ENCODE measurements around the gene ERFL. TPM values are rescaled to one million over a fixed set of nuclear protein-coding genes. Genes with fewer than 3 reads are reported as not detected.

The ERFL gene
- total and polyA plus RNA-seq, 2 of the 8 experiments (the other 6 are each of a cell fraction or from before 2014, with no cell fraction given) = 0.12 TPM; not detected in 1

DNA sequence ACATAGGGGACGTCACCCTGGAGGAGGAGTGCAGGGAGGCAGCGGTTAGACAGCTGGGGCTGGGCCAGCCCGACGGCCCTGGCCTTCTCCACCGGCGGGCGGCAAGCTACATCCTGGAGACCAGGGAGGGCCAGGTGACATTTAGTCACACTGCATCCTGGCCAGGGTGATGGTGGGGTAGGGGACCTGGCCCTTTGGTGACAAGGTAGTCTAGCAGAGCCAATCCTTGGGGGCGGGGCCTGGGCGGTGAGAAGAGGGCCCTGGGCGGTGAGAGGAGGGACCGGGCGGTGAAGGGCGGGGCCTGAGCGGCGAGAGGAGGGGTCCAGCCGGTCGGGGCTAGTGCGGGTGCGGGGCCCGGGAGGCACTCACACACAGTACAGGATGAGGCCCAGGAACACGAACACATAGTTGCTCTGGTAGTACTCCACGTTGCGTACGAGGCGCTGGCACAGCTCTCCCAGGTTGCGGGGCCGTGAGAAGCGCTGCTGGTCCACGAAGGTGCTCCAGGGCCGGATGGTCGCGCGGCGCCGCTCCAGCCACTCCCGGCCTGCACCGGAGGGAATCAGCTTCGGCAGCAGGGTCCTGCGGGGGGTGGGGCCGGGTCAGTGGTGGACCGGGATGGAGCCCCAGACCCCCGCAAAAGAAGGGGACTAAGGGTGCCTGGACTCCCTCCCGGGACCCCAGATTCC lies 30.3 kb upstream of the ERFL start:
- Histone ChIP-seq H3K4me3 (ENCODE audit: extremely low read depth in 1 of 4, insufficient read depth in 2 of 4, low read depth in 3 of 4, low read length in 4 of 4) (peak overlapping the region; percentile 81 to 92 (median 86)), H2BK12ac (ENCODE audit: low read depth, low read length) (no peak overlapping the region; the same call in 1 of the 2 replicates), H3K4me2 (ENCODE audit: insufficient read depth in 1 of 2, low read depth in 2 of 2, low read length in 2 of 2) (peak overlapping the region; percentile 69 to 93), H3K4me1 (replicated peaks in 1 of 4; ENCODE audit: control insufficient read depth in 3 of 4, insufficient read depth in 4 of 4, low read length in 3 of 4) (peaks cover 3 to 10% (median 6%) of the 10 kb centered on the region in 4 experiments), H3K18ac (ENCODE audit: extremely low read depth, low read length) (peak overlapping the region; percentile 52), H2BK20ac (ENCODE audit: low read length) (no peak overlapping the region), H2BK5ac (ENCODE audit: low read depth, low read length) (peak overlapping the region; percentile 18; the same call in 1 of the 2 replicates), H2AK5ac (ENCODE audit: low read depth, low read length) (no peak overlapping the region), H3K14ac (ENCODE audit: insufficient read length) (no peak overlapping the region), H3K9me3 (ENCODE audit: insufficient read depth in 2 of 2, low read depth in 1 of 2, low read length in 1 of 2) (no peaks in the 10 kb centered on the region), H3K36me3 (ENCODE audit: control insufficient read depth in 2 of 4, insufficient read depth in 4 of 4, low read length in 3 of 4) (peaks cover 0 to 5% (median 0%) of the 10 kb centered on the region in 4 experiments; a peak in 2 of 8 replicates), H4K5ac (ENCODE audit: insufficient read length, low read depth, low read length) (peak overlapping the region; percentile 8), H4K91ac (replicated peaks; ENCODE audit: insufficient read length, low read length) (peak overlapping the region; percentile 11), H2BK15ac (ENCODE audit: low read length) (no peak overlapping the region), H3K27me3 (replicated peaks in 1 of 4; ENCODE audit: control insufficient read depth in 3 of 4, extremely low read depth in 1 of 4, insufficient read depth in 3 of 4, low read length in 3 of 4) (no peaks in the 10 kb centered on the region), H3K56ac (replicated peaks; ENCODE audit: insufficient read length, low read depth, low read length) (peak overlapping the region; percentile 21), H3K79me1 (ENCODE audit: low read depth, low read length) (no peaks in the 10 kb centered on the region), H4K8ac (ENCODE audit: extremely low read depth, insufficient read depth, low read length) (peak overlapping the region; percentile 96), H3K9ac (replicated peaks in 1 of 4; ENCODE audit: extremely low read depth in 1 of 4, low read depth in 3 of 4, low read length in 3 of 4) (peak overlapping the region; percentile 56 to 95 (median 73)), H2BK120ac (replicated peaks; ENCODE audit: low read depth, low read length) (no peak overlapping the region), H3K79me2 (ENCODE audit: control insufficient read depth in 1 of 2, insufficient read depth in 2 of 2, low read length in 2 of 2) (no peaks in the 10 kb centered on the region), H2AFZ (ENCODE audit: low read length) (peak overlapping the region; percentile 78; the same call in 1 of the 2 replicates), H3K4ac (replicated peaks; ENCODE audit: insufficient read length, low read depth, low read length) (no peak overlapping the region), H3K27ac (ENCODE audit: low read depth, low read length) (peak overlapping the region; percentile 77; the same call in 1 of the 2 replicates), H4K20me1 (replicated peaks in 1 of 2; ENCODE audit: control insufficient read depth in 1 of 2, insufficient read depth in 2 of 2, low read length in 2 of 2) (no peaks in the 10 kb centered on the region), H3K23ac (ENCODE audit: insufficient read length) (no peak overlapping the region), H3K23me2 (ENCODE audit: low read depth, low read length) (peaks cover 2% of the 10 kb centered on the region; the same call in 1 of the 2 replicates)
- DNase-seq (ENCODE audit: low read depth in 1 of 2, low spot score in 2 of 2) (peak; percentile 17 to 97), FAIRE-seq (no peak)
- WGBS, 2 experiments (ENCODE audit: extremely low coverage in 1 of 2, insufficient coverage in 1 of 2, insufficient read length in 1 of 2, insufficient replicate concordance in 2 of 2, low coverage in 1 of 2, low lambda C conversion rate in 2 of 2, missing lambda C conversion rate in 1 of 2) = 4% methylated on average over 33 of the region's 43 CpGs; no CpG with 5 or more reads in 1 of the 2 experiments
- ChIA-PET POLR2A (ENCODE audit: partially characterized antibody) (interaction anchor here (1.0 to 4.0 kb wide), 11 partner anchors 15 to 284 kb away, joined by 3 to 54 read pairs (median 4); partner anchors contain the start of genes RPS19 and ZNF574), CTCF (ENCODE audit: partially characterized antibody) (interaction anchor here (0.6 to 4.0 kb wide), 17 partner anchors 13 to 384 kb away, joined by 3 to 33 read pairs (median 5); partner anchors contain the start of gene RPS19)
- TF ChIP-seq PHF8 (conservative IDR thresholded peaks at IDR 0.05; ENCODE audit: low read depth, low read length) (peak; percentile 57; the same call in 1 of the 2 replicates), SIX5 (IDR thresholded peaks at IDR 0.05; ENCODE audit: low read depth, low read length) (no peak), BACH1 (IDR thresholded peaks at IDR 0.05; ENCODE audit: low read length) (no peak), RAD21 (IDR thresholded peaks at IDR 0.05 in 1 of 2, conservative IDR thresholded peaks at IDR 0.05 in 1 of 2; ENCODE audit: low read depth in 2 of 2, low read length in 2 of 2) (no peak), SP1 (IDR thresholded peaks at IDR 0.05; ENCODE audit: low read depth, low read length) (0 out of 2 replicates have a peak, but pooled peaks have one; percentile 26), TEAD4 (IDR thresholded peaks at IDR 0.05; ENCODE audit: low read depth, low read length) (no peak), KDM5A (IDR thresholded peaks at IDR 0.05; ENCODE audit: low read length) (0 out of 2 replicates have a peak, but pooled peaks have one; percentile 24), POLR2AphosphoS5 (IDR thresholded peaks at IDR 0.05; ENCODE audit: low read depth, low read length) (peak; percentile 90), POLR2A (IDR thresholded peaks at IDR 0.05; ENCODE audit: control extremely low read depth in 1 of 2, low read depth in 2 of 2, low read length in 2 of 2) (peak in 1 of 2 experiments; percentile 71; a peak in 2 of 3 replicates), ASH2L (IDR thresholded peaks at IDR 0.05; ENCODE audit: low read length) (peak; percentile 69), TBP (IDR thresholded peaks at IDR 0.05; ENCODE audit: low read depth, low read length) (peak; percentile 64)
- TF ChIP-seq, protein P1, sequence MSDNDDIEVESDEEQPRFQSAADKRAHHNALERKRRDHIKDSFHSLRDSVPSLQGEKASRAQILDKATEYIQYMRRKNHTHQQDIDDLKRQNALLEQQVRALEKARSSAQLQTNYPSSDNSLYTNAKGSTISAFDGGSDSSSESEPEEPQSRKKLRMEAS (IDR thresholded peaks at IDR 0.05) = peak; percentile 15; the same call in 1 of the 2 replicates

Measured in H1 (cell line).